Glutamatergic neuron (in vitro differentiated cells): ENCODE results near the gene ATF7. TPM values are rescaled to one million over a fixed set of nuclear protein-coding genes. Genes with fewer than 3 reads are reported as not detected.

Source experiments
- DNase-seq: peaks from one replicate; pipeline ENCODE4 v3.0.0; 2022
- H3K27ac Mint-ChIP-seq: one replicate; pipeline ENCODE4 v1.8.0; 2020; ENCODE audit warnings: mild to moderate bottlenecking, mixed read lengths, inconsistent platforms; ENCODE audit not compliant: unreplicated experiment
- H3K27me3 Mint-ChIP-seq: one replicate; pipeline ENCODE4 v1.8.0; 2020; ENCODE audit warnings: mild to moderate bottlenecking, moderate library complexity, mixed read lengths, inconsistent platforms; ENCODE audit not compliant: unreplicated experiment
- H3K36me3 Mint-ChIP-seq: one replicate; pipeline ENCODE4 v1.8.0; 2020; ENCODE audit warnings: mild to moderate bottlenecking, mixed read lengths, inconsistent platforms; ENCODE audit not compliant: unreplicated experiment
- H3K4me1 Mint-ChIP-seq: one replicate; pipeline ENCODE4 v1.8.0; 2020; ENCODE audit warnings: mild to moderate bottlenecking, low read depth, mixed read lengths, inconsistent platforms; ENCODE audit not compliant: unreplicated experiment
- H3K4me3 Mint-ChIP-seq: one replicate; pipeline ENCODE4 v1.8.0; 2020; ENCODE audit warnings: mild to moderate bottlenecking, mixed read lengths, inconsistent platforms; ENCODE audit not compliant: unreplicated experiment
- H3K9me3 Mint-ChIP-seq: one replicate; pipeline ENCODE4 v1.8.0; 2020; ENCODE audit warnings: mild to moderate bottlenecking, moderate library complexity, mixed read lengths, inconsistent platforms; ENCODE audit not compliant: unreplicated experiment
- CTCF ChIP-seq: fragments of 200-600 bp; sonication (generic); IDR thresholded peaks from one replicate; pipeline ENCODE4 v1.5.0; 2021; ENCODE audit not compliant: partially characterized antibody, unreplicated experiment
- total RNA-seq: library from RNA; stranded (reverse); fragmentation: NEBNext Ultra II Directional; extraction: Animal tissue kit (Norgen Biotek cat#: 25700); gene quantifications from one replicate; pipeline ENCODE4 v1.2.1, GENCODE V29; 2021; ENCODE audit not compliant: unreplicated experiment

Gene ATF7
- total RNA-seq, 1 donor from 2014 or later, result 36.0 TPM

- Mint-ChIP-seq H3K27ac (no peak overlapping the region), H3K27me3 (no peaks in the 10 kb centered on the region), H3K4me1 (peaks cover 27% of the 10 kb centered on the region), H3K4me3 (no peak overlapping the region), H3K36me3 (no peaks in the 10 kb centered on the region), H3K9me3 (no peaks in the 10 kb centered on the region)
- no peak for DNase-seq
- no peak for TF ChIP-seq CTCF
These were observed 22.4 kb downstream of the ATF7 start for GRCh38 chr12:53603804-53604203.

GRCh38 chr12:53603196-53603595 is 23.0 kb downstream of the ATF7 start:
- TF ChIP-seq CTCF, result no peak
- Mint-ChIP-seq H3K9me3 (no peaks in the 10 kb centered on the region), H3K27me3 (no peaks in the 10 kb centered on the region), H3K27ac (peak overlapping the region; percentile 20), H3K36me3 (no peaks in the 10 kb centered on the region), H3K4me3 (peak overlapping the region; percentile 5), H3K4me1 (peaks cover 27% of the 10 kb centered on the region)
- DNase-seq, result no peak

- Mint-ChIP-seq H3K36me3 (no peaks in the 10 kb centered on the region), H3K9me3 (no peaks in the 10 kb centered on the region), H3K27ac (peak overlapping the region; percentile 62), H3K27me3 (no peaks in the 10 kb centered on the region), H3K4me1 (peaks cover 27% of the 10 kb centered on the region), H3K4me3 (no peak overlapping the region)
- no peak for TF ChIP-seq CTCF
- no peak for DNase-seq
These were observed 23.9 kb downstream of the ATF7 start for GRCh38 chr12:53602176-53602864.

GRCh38 chr12:53601296-53601847 is 24.8 kb downstream of the ATF7 start:
- H3K27me3 Mint-ChIP-seq, result no peaks in the 10 kb centered on the region
- peaks cover 33% of the 10 kb centered on the region for H3K4me1 Mint-ChIP-seq
- no peaks in the 10 kb centered on the region for H3K36me3 Mint-ChIP-seq
- no peaks in the 10 kb centered on the region for H3K9me3 Mint-ChIP-seq
- no peak overlapping the region for H3K4me3 Mint-ChIP-seq
- TF ChIP-seq CTCF, result no peak
- DNase-seq, result no peak
- peak overlapping the region; percentile 60 for H3K27ac Mint-ChIP-seq

GRCh38 chr12:53600490-53601295 is 25.5 kb downstream of the ATF7 start:
- no peak overlapping the region for H3K27ac Mint-ChIP-seq
- H3K9me3 Mint-ChIP-seq, result no peaks in the 10 kb centered on the region

More at GRCh38 chr12:53600490-53601295, 25.5 kb downstream of the ATF7 start:
- no peak for DNase-seq
- no peak for TF ChIP-seq CTCF
- peak overlapping the region; percentile 2 for H3K4me3 Mint-ChIP-seq
- H3K36me3 Mint-ChIP-seq, result no peaks in the 10 kb centered on the region
- peaks cover 34% of the 10 kb centered on the region for H3K4me1 Mint-ChIP-seq
- no peaks in the 10 kb centered on the region for H3K27me3 Mint-ChIP-seq
